Measurements from ENCODE around the gene CD74.
"Not testable (repeated sequence)": the region's sequence is repeated elsewhere in the genome, so short reads cannot be mapped to it uniquely, and the experiment has no call there.

Gene CD74

DNA sequence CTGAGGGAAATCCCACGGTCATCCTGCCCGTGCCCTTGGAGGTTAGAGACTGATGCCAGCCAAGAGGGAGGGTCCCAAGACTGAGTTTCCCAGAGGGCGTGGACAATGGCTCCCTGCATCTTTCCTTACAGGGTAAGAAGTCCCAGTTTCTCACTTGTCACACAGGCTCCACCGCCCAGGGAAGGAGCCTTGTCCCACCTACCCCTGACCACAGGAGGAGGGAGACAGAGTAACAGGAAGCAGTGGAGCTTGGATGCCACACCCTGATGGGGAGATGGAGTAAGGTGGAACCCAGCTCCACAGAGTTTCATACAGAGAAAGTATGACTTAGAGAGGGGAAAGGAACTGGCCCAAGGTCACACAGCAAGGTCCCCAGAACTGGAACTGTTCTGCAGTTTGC lies 9.4 kb upstream of the CD74 start:
- no peak overlapping the region for H3K23ac ChIP-seq (ENCODE audit: low read length)
- no peak overlapping the region for H2AK5ac ChIP-seq (ENCODE audit: low read length)
- H3K4me3 ChIP-seq (ENCODE audit: low read length): no peak overlapping the region
- no peak overlapping the region for H3K56ac ChIP-seq (ENCODE audit: low read length)
- no peak overlapping the region for H4K8ac ChIP-seq (ENCODE audit: low read depth, low read length)
- H3K36me3 ChIP-seq (ENCODE audit: control insufficient read depth, insufficient read depth, low read length): no peaks in the 10 kb centered on the region
- no peak overlapping the region for H3K27ac ChIP-seq (ENCODE audit: low read depth, low read length)
- no peak overlapping the region for H3K4ac ChIP-seq (ENCODE audit: low read depth, low read length)
- no peak overlapping the region for H2BK120ac ChIP-seq (ENCODE audit: low read depth, low read length)
- no peak overlapping the region for H3K18ac ChIP-seq (ENCODE audit: low read length)
- no peaks in the 10 kb centered on the region for H3K79me2 ChIP-seq (ENCODE audit: control insufficient read depth, insufficient read depth, low read length)
- no peak for DNase-seq
- no peak overlapping the region for H2BK5ac ChIP-seq (ENCODE audit: low read length)
- H3K27me3 ChIP-seq (ENCODE audit: insufficient read depth, low read length, poor library complexity): no peaks in the 10 kb centered on the region
- no CpG with 5 or more reads among the region's 4 CpGs for WGBS (ENCODE audit: extremely low coverage, insufficient coverage, low lambda C conversion rate)
- no peaks in the 10 kb centered on the region for H3K4me1 ChIP-seq (ENCODE audit: control insufficient read depth, low read depth, low read length)
- H3K9ac ChIP-seq (ENCODE audit: low read length): no peak overlapping the region
- H3K79me1 ChIP-seq (ENCODE audit: low read length): no peaks in the 10 kb centered on the region
- no peak overlapping the region for H4K5ac ChIP-seq (ENCODE audit: low read length)
- H2BK15ac ChIP-seq (replicated peaks; ENCODE audit: low read depth): no peak overlapping the region
- no peak overlapping the region for H3K4me2 ChIP-seq (ENCODE audit: low read length)

GRCh38 chr5:150419630-150420270 lies 7.0 kb upstream of the CD74 start:
- no peak for DNase-seq

GRCh38 chr5:150413902-150414790 lies 1.4 kb upstream of the CD74 start:
- not testable (repeated sequence) for H3K56ac ChIP-seq (ENCODE audit: low read length); H3K27me3 ChIP-seq (ENCODE audit: insufficient read depth, low read length, poor library complexity); H3K27ac ChIP-seq (ENCODE audit: low read depth, low read length); H3K4ac ChIP-seq (ENCODE audit: low read depth, low read length); H3K79me2 ChIP-seq (ENCODE audit: control insufficient read depth, insufficient read depth, low read length); DNase-seq; H3K9ac ChIP-seq (ENCODE audit: low read length); H3K23ac ChIP-seq (ENCODE audit: low read length); H2AK5ac ChIP-seq (ENCODE audit: low read length); H3K4me1 ChIP-seq (ENCODE audit: control insufficient read depth, low read depth, low read length); H2BK15ac ChIP-seq (replicated peaks; ENCODE audit: low read depth); H3K4me2 ChIP-seq (ENCODE audit: low read length); H2BK5ac ChIP-seq (ENCODE audit: low read length); H3K79me1 ChIP-seq (ENCODE audit: low read length); H3K36me3 ChIP-seq (ENCODE audit: control insufficient read depth, insufficient read depth, low read length); H3K18ac ChIP-seq (ENCODE audit: low read length); H4K8ac ChIP-seq (ENCODE audit: low read depth, low read length); H2BK120ac ChIP-seq (ENCODE audit: low read depth, low read length); H3K4me3 ChIP-seq (ENCODE audit: low read length); H4K5ac ChIP-seq (ENCODE audit: low read length)
- no CpG with 5 or more reads among the region's 16 CpGs for WGBS (ENCODE audit: extremely low coverage, insufficient coverage, low lambda C conversion rate)

More at GRCh38 chr5:150419630-150420270, 7.0 kb upstream of the CD74 start:
- Histone ChIP-seq H3K4me2 (ENCODE audit: low read length) (no peak overlapping the region), H4K8ac (ENCODE audit: low read depth, low read length) (no peak overlapping the region), H4K5ac (ENCODE audit: low read length) (no peak overlapping the region), H2BK15ac (replicated peaks; ENCODE audit: low read depth) (no peak overlapping the region), H3K9ac (ENCODE audit: low read length) (no peak overlapping the region), H3K36me3 (ENCODE audit: control insufficient read depth, insufficient read depth, low read length) (no peaks in the 10 kb centered on the region), H3K79me1 (ENCODE audit: low read length) (no peaks in the 10 kb centered on the region), H3K56ac (ENCODE audit: low read length) (no peak overlapping the region), H3K79me2 (ENCODE audit: control insufficient read depth, insufficient read depth, low read length) (no peaks in the 10 kb centered on the region), H2BK120ac (ENCODE audit: low read depth, low read length) (no peak overlapping the region), H3K4me1 (ENCODE audit: control insufficient read depth, low read depth, low read length) (no peaks in the 10 kb centered on the region), H3K27ac (ENCODE audit: low read depth, low read length) (no peak overlapping the region), H3K23ac (ENCODE audit: low read length) (no peak overlapping the region), H3K18ac (ENCODE audit: low read length) (no peak overlapping the region), H3K4ac (ENCODE audit: low read depth, low read length) (no peak overlapping the region), H2BK5ac (ENCODE audit: low read length) (no peak overlapping the region), H3K27me3 (ENCODE audit: insufficient read depth, low read length, poor library complexity) (no peaks in the 10 kb centered on the region), H3K4me3 (ENCODE audit: low read length) (no peak overlapping the region), H2AK5ac (ENCODE audit: low read length) (no peak overlapping the region)
- WGBS (ENCODE audit: extremely low coverage, insufficient coverage, low lambda C conversion rate): no CpG with 5 or more reads among the region's 7 CpGs

GRCh38 chr5:150413176-150413901 lies 629 bp upstream of the CD74 start:
- no peak overlapping the region for H2AK5ac ChIP-seq (ENCODE audit: low read length)
- H3K27ac ChIP-seq (ENCODE audit: low read depth, low read length): no peak overlapping the region
- no peak for DNase-seq
- no peaks in the 10 kb centered on the region for H3K79me1 ChIP-seq (ENCODE audit: low read length)
- no peaks in the 10 kb centered on the region for H3K79me2 ChIP-seq (ENCODE audit: control insufficient read depth, insufficient read depth, low read length)
- no CpG with 5 or more reads among the region's 12 CpGs for WGBS (ENCODE audit: extremely low coverage, insufficient coverage, low lambda C conversion rate)
- no peak overlapping the region for H3K4ac ChIP-seq (ENCODE audit: low read depth, low read length)
- H2BK5ac ChIP-seq (ENCODE audit: low read length): no peak overlapping the region
- no peak overlapping the region for H4K5ac ChIP-seq (ENCODE audit: low read length)
- H4K8ac ChIP-seq (ENCODE audit: low read depth, low read length): no peak overlapping the region
- H3K23ac ChIP-seq (ENCODE audit: low read length): no peak overlapping the region
- H2BK120ac ChIP-seq (ENCODE audit: low read depth, low read length): no peak overlapping the region
- H3K9ac ChIP-seq (ENCODE audit: low read length): peak overlapping the region; percentile 39
- no peaks in the 10 kb centered on the region for H3K36me3 ChIP-seq (ENCODE audit: control insufficient read depth, insufficient read depth, low read length)
- no peak overlapping the region for H2BK15ac ChIP-seq (replicated peaks; ENCODE audit: low read depth)
- H3K56ac ChIP-seq (ENCODE audit: low read length): peak overlapping the region; percentile 35
- H3K27me3 ChIP-seq (ENCODE audit: insufficient read depth, low read length, poor library complexity): no peaks in the 10 kb centered on the region
- peak overlapping the region; percentile 46 for H3K4me2 ChIP-seq (ENCODE audit: low read length)
- peaks cover 5% of the 10 kb centered on the region for H3K4me1 ChIP-seq (ENCODE audit: control insufficient read depth, low read depth, low read length)
- no peak overlapping the region for H3K4me3 ChIP-seq (ENCODE audit: low read length)
- H3K18ac ChIP-seq (ENCODE audit: low read length): no peak overlapping the region

GRCh38 chr5:150411245-150411979 lies 1.3 kb downstream of the CD74 start:
- H3K23ac ChIP-seq (ENCODE audit: low read length): no peak overlapping the region
- H2BK15ac ChIP-seq (replicated peaks; ENCODE audit: low read depth): no peak overlapping the region
- no peaks in the 10 kb centered on the region for H3K79me1 ChIP-seq (ENCODE audit: low read length)
- no peak overlapping the region for H3K4me3 ChIP-seq (ENCODE audit: low read length)
- H3K79me2 ChIP-seq (ENCODE audit: control insufficient read depth, insufficient read depth, low read length): no peaks in the 10 kb centered on the region
- no peak overlapping the region for H2BK5ac ChIP-seq (ENCODE audit: low read length)
- H3K18ac ChIP-seq (ENCODE audit: low read length): no peak overlapping the region
- no peak overlapping the region for H3K4ac ChIP-seq (ENCODE audit: low read depth, low read length)
- no peaks in the 10 kb centered on the region for H3K27me3 ChIP-seq (ENCODE audit: insufficient read depth, low read length, poor library complexity)
- WGBS (ENCODE audit: extremely low coverage, insufficient coverage, low lambda C conversion rate): no CpG with 5 or more reads among the region's 5 CpGs
- H3K9ac ChIP-seq (ENCODE audit: low read length): no peak overlapping the region
- H3K4me2 ChIP-seq (ENCODE audit: low read length): no peak overlapping the region
- H2BK120ac ChIP-seq (ENCODE audit: low read depth, low read length): no peak overlapping the region
- H3K36me3 ChIP-seq (ENCODE audit: control insufficient read depth, insufficient read depth, low read length): no peaks in the 10 kb centered on the region
- H3K27ac ChIP-seq (ENCODE audit: low read depth, low read length): no peak overlapping the region
- DNase-seq: peak; percentile 63
- H4K5ac ChIP-seq (ENCODE audit: low read length): no peak overlapping the region
- H2AK5ac ChIP-seq (ENCODE audit: low read length): no peak overlapping the region
- H3K4me1 ChIP-seq (ENCODE audit: control insufficient read depth, low read depth, low read length): peaks cover 5% of the 10 kb centered on the region
- no peak overlapping the region for H4K8ac ChIP-seq (ENCODE audit: low read depth, low read length)
- no peak overlapping the region for H3K56ac ChIP-seq (ENCODE audit: low read length)

All from mesendoderm (in vitro differentiated cells).